Effector CD8-positive, alpha-beta T cell (primary cell): Measurements from ENCODE around the gene MAPK7.

ENCODE experiments used
- DNase-seq: peaks from one replicate; lab custom pipeline; 2025; lab: John Stamatoyannopoulos, UW
- total RNA-seq, 4 experiments: gene quantifications; one replicate each; lab custom pipeline; 2026; lab: John Stamatoyannopoulos, UW

Gene MAPK7
- 12.3 to 16.8 (median 14.6) reads per million in 4 experiments for total RNA-seq

GRCh38 chr17:19378416-19379360, at the start of gene MAPK7:
TSS of gene MAPK7 (plus strand) at chr17:19378498. CDS start at chr17:19378901, 403 bp downstream.
- no peak for DNase-seq

- DNase-seq = no peak
These were observed 49.2 kb upstream of the MAPK7 start for GRCh38 chr17:19329136-19329535.

- no peak for DNase-seq
These were observed 48.5 kb upstream of the MAPK7 start for GRCh38 chr17:19329839-19330238.

- no peak for DNase-seq
These were observed 48.0 kb upstream of the MAPK7 start for GRCh38 chr17:19330271-19330670.

GRCh38 chr17:19331134-19331533, 47.2 kb upstream of the MAPK7 start:
- no peak for DNase-seq

- no peak for DNase-seq
These were observed 46.6 kb upstream of the MAPK7 start for GRCh38 chr17:19331543-19332245.

- no peak for DNase-seq
These were observed 45.7 kb upstream of the MAPK7 start for GRCh38 chr17:19332371-19333131.

- no peak for DNase-seq
These were observed 45.2 kb upstream of the MAPK7 start for GRCh38 chr17:19333132-19333440.

- no peak for DNase-seq
These were observed 44.5 kb upstream of the MAPK7 start for GRCh38 chr17:19333736-19334290.

- DNase-seq = no peak
These were observed 44.0 kb upstream of the MAPK7 start for GRCh38 chr17:19334331-19334730.

- no peak for DNase-seq
These were observed 42.2 kb upstream of the MAPK7 start for GRCh38 chr17:19335951-19336631.

- no peak for DNase-seq
These were observed 41.2 kb upstream of the MAPK7 start for GRCh38 chr17:19336938-19337711.

- DNase-seq = no peak
These were observed 40.6 kb upstream of the MAPK7 start for GRCh38 chr17:19337712-19338023.

GRCh38 chr17:19338031-19338990, 40.0 kb upstream of the MAPK7 start:
- peak; percentile 36 for DNase-seq

- no peak for DNase-seq
These were observed 38.9 kb upstream of the MAPK7 start for GRCh38 chr17:19339341-19339815.

- DNase-seq = no peak
These were observed 37.1 kb upstream of the MAPK7 start for GRCh38 chr17:19341211-19341631.

- no peak for DNase-seq
These were observed 36.4 kb upstream of the MAPK7 start for GRCh38 chr17:19341641-19342610.

- no peak for DNase-seq
These were observed 35.6 kb upstream of the MAPK7 start for GRCh38 chr17:19342611-19343255.
